ENCODE data around the gene SPATA33.

DNA sequence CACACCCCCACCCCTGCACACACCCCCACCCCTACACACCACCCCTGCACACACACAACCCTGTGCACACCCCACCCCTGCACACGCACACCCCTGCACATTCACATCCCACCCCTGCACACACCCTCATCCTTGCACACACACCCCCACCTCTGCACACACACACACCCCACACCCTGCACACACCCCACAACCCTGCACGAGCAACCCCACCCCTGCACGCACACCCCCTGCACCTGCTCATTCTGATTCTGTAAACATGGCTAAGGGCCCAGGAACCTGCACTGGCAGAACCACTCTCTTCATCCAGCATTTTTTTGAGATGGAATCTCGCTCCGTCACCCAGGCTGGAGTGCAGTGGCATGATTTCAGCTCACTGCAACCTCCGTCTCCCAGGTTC, 18.3 kb upstream of the SPATA33 start:
- TF ChIP-seq, protein P1, sequence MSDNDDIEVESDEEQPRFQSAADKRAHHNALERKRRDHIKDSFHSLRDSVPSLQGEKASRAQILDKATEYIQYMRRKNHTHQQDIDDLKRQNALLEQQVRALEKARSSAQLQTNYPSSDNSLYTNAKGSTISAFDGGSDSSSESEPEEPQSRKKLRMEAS (IDR thresholded peaks at IDR 0.05; ENCODE audit: low read depth, low read length): no peak
- no peak for TF ChIP-seq POLR2A (IDR thresholded peaks at IDR 0.05; ENCODE audit: extremely low read depth, insufficient read length)
- TF ChIP-seq, protein P2, sequence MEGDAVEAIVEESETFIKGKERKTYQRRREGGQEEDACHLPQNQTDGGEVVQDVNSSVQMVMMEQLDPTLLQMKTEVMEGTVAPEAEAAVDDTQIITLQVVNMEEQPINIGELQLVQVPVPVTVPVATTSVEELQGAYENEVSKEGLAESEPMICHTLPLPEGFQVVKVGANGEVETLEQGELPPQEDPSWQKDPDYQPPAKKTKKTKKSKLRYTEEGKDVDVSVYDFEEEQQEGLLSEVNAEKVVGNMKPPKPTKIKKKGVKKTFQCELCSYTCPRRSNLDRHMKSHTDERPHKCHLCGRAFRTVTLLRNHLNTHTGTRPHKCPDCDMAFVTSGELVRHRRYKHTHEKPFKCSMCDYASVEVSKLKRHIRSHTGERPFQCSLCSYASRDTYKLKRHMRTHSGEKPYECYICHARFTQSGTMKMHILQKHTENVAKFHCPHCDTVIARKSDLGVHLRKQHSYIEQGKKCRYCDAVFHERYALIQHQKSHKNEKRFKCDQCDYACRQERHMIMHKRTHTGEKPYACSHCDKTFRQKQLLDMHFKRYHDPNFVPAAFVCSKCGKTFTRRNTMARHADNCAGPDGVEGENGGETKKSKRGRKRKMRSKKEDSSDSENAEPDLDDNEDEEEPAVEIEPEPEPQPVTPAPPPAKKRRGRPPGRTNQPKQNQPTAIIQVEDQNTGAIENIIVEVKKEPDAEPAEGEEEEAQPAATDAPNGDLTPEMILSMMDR (IDR thresholded peaks at IDR 0.05; ENCODE audit: low read depth, low read length): no peak
- TF ChIP-seq MYC (IDR thresholded peaks at IDR 0.05; ENCODE audit: low read depth, low read length): no peak

All from NB4 (cell line).